Measurements from ENCODE around the gene RYR1.
"Not testable (repeated sequence)": the region's sequence is repeated elsewhere in the genome, so short reads cannot be mapped to it uniquely, and the experiment has no call there.

The RYR1 gene

GRCh38 chr19:38455031-38455430, 21.5 kb downstream of the RYR1 start:
- DNase-seq (ENCODE audit: low read depth in 2 of 2, low spot score in 1 of 2) = no peak

- DNase-seq (ENCODE audit: low read depth in 2 of 2, low spot score in 1 of 2) = no peak
These were observed 23.7 kb downstream of the RYR1 start for GRCh38 chr19:38457202-38457601.

- no peak for DNase-seq (ENCODE audit: low read depth in 2 of 2, low spot score in 1 of 2)
These were observed 24.4 kb downstream of the RYR1 start for GRCh38 chr19:38457690-38458405.

- DNase-seq (ENCODE audit: low read depth in 2 of 2, low spot score in 1 of 2) = no peak
These were observed 25.5 kb downstream of the RYR1 start for GRCh38 chr19:38458991-38459390.

GRCh38 chr19:38463365-38463764, 29.9 kb downstream of the RYR1 start:
- DNase-seq (ENCODE audit: low read depth in 2 of 2, low spot score in 1 of 2) = no peak

- no peak for DNase-seq (ENCODE audit: low read depth in 2 of 2, low spot score in 1 of 2)
These were observed 31.1 kb downstream of the RYR1 start for GRCh38 chr19:38464421-38465082.

GRCh38 chr19:38466050-38466449, 32.6 kb downstream of the RYR1 start:
- DNase-seq (ENCODE audit: low read depth in 2 of 2, low spot score in 1 of 2) = no peak

- DNase-seq (ENCODE audit: low read depth in 2 of 2, low spot score in 1 of 2) = no peak
These were observed 34.3 kb downstream of the RYR1 start for GRCh38 chr19:38467541-38468525.

- DNase-seq (ENCODE audit: low read depth in 2 of 2, low spot score in 1 of 2) = no peak
These were observed 35.7 kb downstream of the RYR1 start for GRCh38 chr19:38469151-38469550.

- no peak for DNase-seq (ENCODE audit: low read depth in 2 of 2, low spot score in 1 of 2)
These were observed 37.4 kb downstream of the RYR1 start for GRCh38 chr19:38470788-38471480.

GRCh38 chr19:38472725-38473124, 39.2 kb downstream of the RYR1 start:
- DNase-seq (ENCODE audit: low read depth in 2 of 2, low spot score in 1 of 2) = not testable (repeated sequence)

- DNase-seq (ENCODE audit: low read depth in 2 of 2, low spot score in 1 of 2) = no peak
These were observed 39.7 kb downstream of the RYR1 start for GRCh38 chr19:38473201-38473600.

GRCh38 chr19:38475176-38475575, 41.7 kb downstream of the RYR1 start:
- no peak for DNase-seq (ENCODE audit: low read depth in 2 of 2, low spot score in 1 of 2)

- DNase-seq (ENCODE audit: low read depth in 2 of 2, low spot score in 1 of 2) = no peak
These were observed 44.9 kb downstream of the RYR1 start for GRCh38 chr19:38478273-38478971.

GRCh38 chr19:38482496-38482895, 49.0 kb downstream of the RYR1 start:
- no peak for DNase-seq (ENCODE audit: low read depth in 2 of 2, low spot score in 1 of 2)

- DNase-seq (ENCODE audit: low read depth in 2 of 2, low spot score in 1 of 2) = no peak
These were observed 49.6 kb downstream of the RYR1 start for GRCh38 chr19:38483016-38483630.

GRCh38 chr19:38484747-38485146, 51.3 kb downstream of the RYR1 start:
- DNase-seq (ENCODE audit: low read depth in 2 of 2, low spot score in 1 of 2) = no peak

- DNase-seq (ENCODE audit: low read depth in 2 of 2, low spot score in 1 of 2) = no peak
These were observed 52.2 kb downstream of the RYR1 start for GRCh38 chr19:38485541-38486285.

GRCh38 chr19:38486731-38487336, 53.3 kb downstream of the RYR1 start:
- no peak for DNase-seq (ENCODE audit: low read depth in 2 of 2, low spot score in 1 of 2)

Measured in stimulated activated CD8-positive, alpha-beta memory T cell treated with anti-CD3 and anti-CD28 coated beads, Interleukin-4, amount 100 ng/mL, for 1 hour (primary cell).